Measurements from ENCODE around the gene WDR3.
"Not testable (repeated sequence)": the region's sequence is repeated elsewhere in the genome, so short reads cannot be mapped to it uniquely, and the experiment has no call there.

The WDR3 gene

GRCh38 chr1:117919376-117919775 is 10.2 kb upstream of the WDR3 start:
- DNase-seq (ENCODE audit: low spot score) = no peak
- TF ChIP-seq CTCF (IDR thresholded peaks at IDR 0.05; ENCODE audit: extremely low read depth, missing control alignments) = no peak

- no peak for DNase-seq (ENCODE audit: low spot score)
- TF ChIP-seq CTCF (IDR thresholded peaks at IDR 0.05; ENCODE audit: extremely low read depth, missing control alignments) = no peak
These were observed 7.5 kb upstream of the WDR3 start for GRCh38 chr1:117921991-117922390.

GRCh38 chr1:117922717-117923116 is 6.8 kb upstream of the WDR3 start:
- DNase-seq (ENCODE audit: low spot score) = not testable (repeated sequence)

- DNase-seq (ENCODE audit: low spot score) = no peak
- no peak for TF ChIP-seq CTCF (IDR thresholded peaks at IDR 0.05; ENCODE audit: extremely low read depth, missing control alignments)
These were observed 3.6 kb upstream of the WDR3 start for GRCh38 chr1:117925981-117926380.

- no peak for TF ChIP-seq CTCF (IDR thresholded peaks at IDR 0.05; ENCODE audit: extremely low read depth, missing control alignments)
- DNase-seq (ENCODE audit: low spot score) = peak; percentile 31
These were observed 627 bp upstream of the WDR3 start for GRCh38 chr1:117928881-117929342.

- TF ChIP-seq CTCF (IDR thresholded peaks at IDR 0.05; ENCODE audit: extremely low read depth, missing control alignments) = no peak
- peak; percentile 3 for DNase-seq (ENCODE audit: low spot score)
These were observed 571 bp downstream of the WDR3 start for GRCh38 chr1:117930173-117930447.

GRCh38 chr1:117930484-117930883 is 945 bp downstream of the WDR3 start:
- no peak for DNase-seq (ENCODE audit: low spot score)
- no peak for TF ChIP-seq CTCF (IDR thresholded peaks at IDR 0.05; ENCODE audit: extremely low read depth, missing control alignments)

- DNase-seq (ENCODE audit: low spot score) = no peak
- TF ChIP-seq CTCF (IDR thresholded peaks at IDR 0.05; ENCODE audit: extremely low read depth, missing control alignments) = no peak
These were observed 3.0 kb downstream of the WDR3 start for GRCh38 chr1:117932576-117932975.
